GM23248 (cell line): ENCODE measurements around the gene CELA2A.
"Not testable (repeated sequence)": the region's sequence is repeated elsewhere in the genome, so short reads cannot be mapped to it uniquely, and the experiment has no call there.

Source experiments
- EZH2 ChIP-seq: fragments of 200-600 bp; sonication (generic); IDR thresholded peaks from 2 replicates; pipeline ENCODE4 v1.6.1; 2018; ENCODE audit warnings: antibody characterized with exemption, mild to moderate bottlenecking; ENCODE audit not compliant: insufficient read depth, poor library complexity, severe bottlenecking
- EZH2phosphoT487 ChIP-seq: fragments of 200-600 bp; sonication (generic); IDR thresholded peaks from 2 replicates; pipeline ENCODE4 v1.6.1; 2018; ENCODE audit warnings: antibody characterized with exemption, moderate library complexity, mild to moderate bottlenecking, low read depth; ENCODE audit not compliant: insufficient read depth

- TF ChIP-seq EZH2, EZH2phosphoT487: not testable (repeated sequence)
Measured at GRCh38 chr1:15491010-15491409, 34.5 kb downstream of the CELA2A start.
